Measurements from ENCODE around the gene TRPC4AP.

The TRPC4AP gene

GRCh38 chr20:35001596-35002362 lies 90.8 kb downstream of the TRPC4AP start:
- no peak for DNase-seq (ENCODE audit: low read depth in 2 of 2)

GRCh38 chr20:35000922-35001595 lies 91.5 kb downstream of the TRPC4AP start:
- no peak for DNase-seq (ENCODE audit: low read depth in 2 of 2)

GRCh38 chr20:35000311-35000921 lies 92.2 kb downstream of the TRPC4AP start:
- no peak for DNase-seq (ENCODE audit: low read depth in 2 of 2)

- no peak for DNase-seq (ENCODE audit: low read depth in 2 of 2)
These were observed 92.8 kb downstream of the TRPC4AP start for GRCh38 chr20:34999782-35000181.

GRCh38 chr20:34999021-34999451 lies 93.6 kb downstream of the TRPC4AP start:
- no peak for DNase-seq (ENCODE audit: low read depth in 2 of 2)

- no peak for DNase-seq (ENCODE audit: low read depth in 2 of 2)
These were observed 94.2 kb downstream of the TRPC4AP start for GRCh38 chr20:34998331-34998950.

- no peak for DNase-seq (ENCODE audit: low read depth in 2 of 2)
These were observed 94.8 kb downstream of the TRPC4AP start for GRCh38 chr20:34997774-34998173.

GRCh38 chr20:34997131-34997561 lies 95.5 kb downstream of the TRPC4AP start:
- DNase-seq (ENCODE audit: low read depth in 2 of 2), result no peak

- DNase-seq (ENCODE audit: low read depth in 2 of 2), result no peak
These were observed 96.2 kb downstream of the TRPC4AP start for GRCh38 chr20:34996243-34997028.

- no peak for DNase-seq (ENCODE audit: low read depth in 2 of 2)
These were observed 96.9 kb downstream of the TRPC4AP start for GRCh38 chr20:34995696-34996095.

GRCh38 chr20:34995192-34995591 lies 97.4 kb downstream of the TRPC4AP start:
- no peak for DNase-seq (ENCODE audit: low read depth in 2 of 2)

- no peak for DNase-seq (ENCODE audit: low read depth in 2 of 2)
These were observed 98.0 kb downstream of the TRPC4AP start for GRCh38 chr20:34994509-34995131.

GRCh38 chr20:34993941-34994508 lies 98.6 kb downstream of the TRPC4AP start:
- no peak for DNase-seq (ENCODE audit: low read depth in 2 of 2)

GRCh38 chr20:34992751-34993417 lies 99.7 kb downstream of the TRPC4AP start:
- DNase-seq (ENCODE audit: low read depth in 2 of 2), result no peak

GRCh38 chr20:34990661-34991214 lies 101.9 kb downstream of the TRPC4AP start:
- no peak for DNase-seq (ENCODE audit: low read depth in 2 of 2)

GRCh38 chr20:34990231-34990630 lies 102.4 kb downstream of the TRPC4AP start:
- no peak for DNase-seq (ENCODE audit: low read depth in 2 of 2)

- no peak for DNase-seq (ENCODE audit: low read depth in 2 of 2)
These were observed 102.9 kb downstream of the TRPC4AP start for GRCh38 chr20:34989670-34990069.

GRCh38 chr20:34989118-34989517 lies 103.5 kb downstream of the TRPC4AP start:
- DNase-seq (ENCODE audit: low read depth in 2 of 2), result no peak

- DNase-seq (ENCODE audit: low read depth in 2 of 2), result no peak
These were observed 104.4 kb downstream of the TRPC4AP start for GRCh38 chr20:34988191-34988540.

All from stimulated activated CD4-positive, alpha-beta T cell treated with anti-CD3 and anti-CD28 coated beads, Interleukin-1b, Interleukin-23, amount 100 ng/mL, for 4 hours (primary cell).